Bronchial epithelial cell (primary cell): ENCODE data around the gene CRB3. TPM values are rescaled to one million over a fixed set of nuclear protein-coding genes. Genes with fewer than 3 reads are reported as not detected.
A peak's percentile ranks its signal among the peaks of the same experiment; 100 is the strongest.

ENCODE experiments used
- DNase-seq: peaks from one replicate; pipeline ENCODE4 v3.0.0-alpha.2; 2010; ENCODE audit warnings: low read depth
- FAIRE-seq: peaks from 2 replicates; lab custom pipeline; 2011; peaks lifted over from hg19 to GRCh38; lab: Jason Lieb, UNC
- H3K27me3 ChIP-seq: 2 replicates; pipeline ENCODE4 v1.5.1; 2011; ENCODE audit warnings: low read length; ENCODE audit not compliant: control insufficient read depth, insufficient read depth
- H3K36me3 ChIP-seq: 2 replicates; pipeline ENCODE4 v1.5.1; 2011; ENCODE audit warnings: low read length; ENCODE audit not compliant: control insufficient read depth, insufficient read depth
- H3K4me3 ChIP-seq: 2 replicates; pipeline ENCODE4 v1.5.1; 2011; ENCODE audit warnings: mild to moderate bottlenecking, low read depth, low read length, control low read depth
- total RNA-seq: library from RNA; depleted of rRNA; stranded (reverse); fragments of >200 nt; gene quantifications from 2 replicates; pipeline ENCODE4 v1.2.1, GENCODE V29; 2014
- TF ChIP-seq, protein P1 (sequence below): IDR thresholded peaks from 2 replicates; pipeline ENCODE4 v1.5.1; 2011; ENCODE audit warnings: mild to moderate bottlenecking, moderate library complexity, low read length, control low read depth, inconsistent platforms; ENCODE audit not compliant: insufficient read depth, severe bottlenecking

The CRB3 gene
- total RNA-seq, 1 donor from 2014 or later = 49.5 TPM

GRCh38 chr19:6418562-6418932 is 45.5 kb upstream of the CRB3 start:
- FAIRE-seq = no peak
- H3K4me3 ChIP-seq = no peak overlapping the region
- DNase-seq = no peak
- H3K36me3 ChIP-seq = peaks cover 50% of the 10 kb centered on the region
- H3K27me3 ChIP-seq = no peaks in the 10 kb centered on the region
- TF ChIP-seq, protein P1, sequence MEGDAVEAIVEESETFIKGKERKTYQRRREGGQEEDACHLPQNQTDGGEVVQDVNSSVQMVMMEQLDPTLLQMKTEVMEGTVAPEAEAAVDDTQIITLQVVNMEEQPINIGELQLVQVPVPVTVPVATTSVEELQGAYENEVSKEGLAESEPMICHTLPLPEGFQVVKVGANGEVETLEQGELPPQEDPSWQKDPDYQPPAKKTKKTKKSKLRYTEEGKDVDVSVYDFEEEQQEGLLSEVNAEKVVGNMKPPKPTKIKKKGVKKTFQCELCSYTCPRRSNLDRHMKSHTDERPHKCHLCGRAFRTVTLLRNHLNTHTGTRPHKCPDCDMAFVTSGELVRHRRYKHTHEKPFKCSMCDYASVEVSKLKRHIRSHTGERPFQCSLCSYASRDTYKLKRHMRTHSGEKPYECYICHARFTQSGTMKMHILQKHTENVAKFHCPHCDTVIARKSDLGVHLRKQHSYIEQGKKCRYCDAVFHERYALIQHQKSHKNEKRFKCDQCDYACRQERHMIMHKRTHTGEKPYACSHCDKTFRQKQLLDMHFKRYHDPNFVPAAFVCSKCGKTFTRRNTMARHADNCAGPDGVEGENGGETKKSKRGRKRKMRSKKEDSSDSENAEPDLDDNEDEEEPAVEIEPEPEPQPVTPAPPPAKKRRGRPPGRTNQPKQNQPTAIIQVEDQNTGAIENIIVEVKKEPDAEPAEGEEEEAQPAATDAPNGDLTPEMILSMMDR = no peak

DNA sequence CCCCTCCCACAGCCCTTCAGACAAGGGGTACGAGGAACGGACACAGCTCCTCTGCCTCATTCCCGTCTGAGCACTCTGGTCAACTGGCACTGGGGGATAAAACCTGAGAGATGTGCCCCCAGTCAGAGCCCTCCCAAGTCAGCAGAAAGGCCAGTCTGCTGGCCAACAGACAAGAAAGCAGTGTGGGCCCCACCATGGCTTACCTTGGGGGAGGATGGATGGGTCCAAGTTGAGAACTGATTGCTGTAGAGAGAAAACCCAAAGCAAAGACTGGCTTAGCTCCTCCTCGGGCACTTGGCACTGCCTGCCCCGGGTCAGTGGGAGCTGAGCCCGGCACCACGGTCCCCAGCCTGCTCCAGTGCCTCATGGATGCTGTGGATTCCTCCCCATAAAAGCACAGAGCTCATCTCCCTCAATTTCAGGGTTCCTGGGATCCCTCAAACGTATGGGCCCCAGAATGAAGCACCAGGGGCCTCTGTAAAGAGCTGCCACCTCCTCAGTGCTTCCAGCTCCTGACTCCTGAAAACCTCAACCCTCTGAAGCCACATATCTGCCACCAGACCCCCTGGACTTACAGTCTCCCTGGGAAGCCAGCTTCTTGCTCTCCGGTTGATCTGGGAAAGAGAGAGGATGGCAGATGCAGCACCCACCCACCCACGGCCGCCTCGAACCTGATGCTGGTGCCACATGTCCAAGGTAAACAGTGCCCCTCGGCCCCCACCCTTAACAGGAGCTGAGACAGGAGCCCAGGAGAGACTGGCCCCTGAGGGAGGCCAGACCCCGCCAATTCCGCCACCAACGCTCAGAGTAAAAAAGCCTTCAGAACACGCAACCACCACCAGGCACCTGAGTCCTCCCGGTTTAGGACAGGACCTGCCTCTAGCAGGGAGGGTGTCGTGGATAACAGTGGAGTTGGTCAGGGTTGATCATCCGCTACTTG is 42.7 kb upstream of the CRB3 start:
- Histone ChIP-seq H3K27me3 (no peaks in the 10 kb centered on the region), H3K4me3 (no peak overlapping the region), H3K36me3 (peaks cover 42% of the 10 kb centered on the region)
- TF ChIP-seq, protein P1 = no peak
- no peak for FAIRE-seq
- no peak for DNase-seq

DNA sequence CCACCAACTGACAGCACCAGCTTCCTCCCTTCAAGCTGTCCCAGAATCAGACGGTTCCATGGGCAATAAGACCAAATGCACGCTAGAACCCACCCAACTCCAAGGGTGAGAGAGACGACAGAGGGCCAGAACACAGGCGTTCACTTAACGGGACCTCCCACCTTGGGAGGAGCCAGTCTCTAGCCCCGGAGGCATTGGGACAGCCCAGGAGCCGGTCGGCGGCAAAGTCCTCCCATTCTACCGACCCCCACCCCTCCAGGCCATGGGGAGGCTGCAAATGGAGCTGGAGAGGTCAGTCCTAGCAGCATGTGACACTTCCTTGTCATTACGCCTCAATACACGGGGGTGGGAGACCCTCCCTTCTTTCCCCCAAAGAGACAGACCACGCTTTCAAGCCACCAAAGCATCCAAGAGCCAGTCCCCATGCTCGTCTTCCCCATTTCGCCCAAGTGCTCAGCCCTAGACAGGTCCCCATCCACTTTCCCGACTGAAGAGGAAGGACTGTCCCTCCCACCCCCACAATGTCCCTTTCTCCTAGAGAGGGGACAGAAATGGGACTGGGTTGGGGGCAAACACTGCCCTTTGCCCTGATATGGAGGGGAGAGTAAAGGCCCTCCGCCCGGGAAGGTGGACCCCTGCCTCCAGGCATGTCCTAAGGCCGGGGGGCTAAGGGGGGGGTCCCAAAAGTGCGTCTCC is 40.4 kb upstream of the CRB3 start:
- Histone ChIP-seq H3K36me3 (peaks cover 22% of the 10 kb centered on the region), H3K4me3 (peak overlapping the region; percentile 66), H3K27me3 (no peaks in the 10 kb centered on the region)
- peak; percentile 33 for DNase-seq
- TF ChIP-seq, protein P1 = no peak
- FAIRE-seq = no peak

DNA sequence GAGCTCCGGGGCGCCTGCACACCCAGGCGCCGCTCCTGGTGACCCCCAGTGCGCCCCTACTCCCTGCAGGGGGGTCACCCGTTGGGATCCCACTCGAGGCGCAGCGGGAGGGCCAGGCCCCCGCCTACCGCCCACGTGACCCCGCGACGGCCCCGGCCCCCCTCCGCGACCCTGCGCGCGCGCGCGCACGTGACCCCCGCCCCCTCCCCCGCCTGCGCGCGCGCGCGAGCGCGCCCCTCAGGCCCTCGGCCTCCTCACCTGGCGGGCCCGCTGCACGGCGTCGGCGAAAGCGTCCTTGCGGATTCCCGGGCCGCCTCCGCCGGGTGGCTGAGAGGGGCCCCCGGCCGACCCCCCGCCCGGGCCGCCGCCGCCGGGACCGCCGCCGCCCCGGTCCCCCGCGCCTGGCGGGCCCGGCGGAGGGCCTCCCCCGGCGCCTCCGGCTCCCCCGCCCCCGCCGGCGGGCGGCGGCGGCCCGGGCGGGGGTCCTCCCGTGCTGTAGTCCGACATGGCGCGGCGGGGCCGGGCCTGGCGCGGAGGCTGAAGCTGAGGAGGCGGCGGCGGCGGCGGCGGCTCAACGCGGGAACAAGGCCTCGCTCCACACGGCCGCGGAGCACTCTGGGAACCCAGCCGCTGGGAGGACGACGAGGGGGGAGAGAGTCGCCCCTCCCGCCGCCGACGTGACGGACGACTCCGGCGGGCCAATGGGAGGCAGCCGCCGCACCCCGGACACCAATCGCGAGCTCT is 39.7 kb upstream of the CRB3 start, which contains the start of gene KHSRP:
KHSRP (minus strand) TSS at position 617 of the 744 bp plus-strand sequence; CDS start at position 507, 110 bp downstream.
- Histone ChIP-seq H3K4me3 (peak within 1 kb of the TSS; percentile 66), H3K36me3 (peaks cover 18% of the 10 kb centered on the region), H3K27me3 (no peaks in the 10 kb centered on the region)
- FAIRE-seq (no peak), DNase-seq (no peak)
- TF ChIP-seq, protein P1 = no peak

GRCh38 chr19:6424939-6425731 is 38.9 kb upstream of the CRB3 start:
- DNase-seq (peak; percentile 100), FAIRE-seq (peak; percentile 100)
- Histone ChIP-seq H3K36me3 (peaks cover 13% of the 10 kb centered on the region), H3K27me3 (no peaks in the 10 kb centered on the region), H3K4me3 (peak overlapping the region; percentile 66)
- TF ChIP-seq, protein P1 = no peak
